Measurements from ENCODE around the gene S100A2.

The S100A2 gene

DNA sequence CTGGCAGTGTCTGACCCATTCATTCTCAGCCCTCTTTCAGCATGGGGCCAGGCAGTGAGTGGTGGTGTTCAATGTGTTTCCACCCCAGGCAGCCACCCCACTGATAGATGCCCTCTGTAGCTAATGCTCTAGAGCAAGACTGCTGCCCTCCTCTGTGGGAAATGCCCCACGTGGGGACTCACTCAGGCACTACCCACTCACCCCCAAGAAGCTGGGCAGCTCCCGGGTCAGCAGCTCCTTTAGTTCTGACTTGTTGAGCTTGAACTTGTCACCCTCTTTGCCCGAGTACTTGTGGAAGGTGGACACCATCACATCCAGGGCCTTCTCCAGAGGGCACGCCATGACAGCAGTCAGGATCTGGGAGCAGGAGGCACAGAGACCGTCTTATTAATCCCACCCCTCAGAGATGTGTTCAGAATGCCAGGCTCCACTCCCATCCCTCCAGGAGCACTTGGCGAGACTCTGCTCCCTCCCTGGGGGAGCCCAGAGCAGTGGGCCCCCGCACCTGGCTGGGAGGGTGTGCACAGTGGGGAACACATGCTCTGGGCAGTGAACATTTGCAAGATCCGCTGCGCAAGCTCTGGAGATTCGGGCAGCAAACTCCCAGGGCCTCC lies 21.1 kb downstream of the S100A2 start:
- no peak for DNase-seq (ENCODE audit: low spot score)

GRCh38 chr1:153543736-153544135 lies 21.9 kb downstream of the S100A2 start:
- no peak for DNase-seq (ENCODE audit: low spot score)

DNA sequence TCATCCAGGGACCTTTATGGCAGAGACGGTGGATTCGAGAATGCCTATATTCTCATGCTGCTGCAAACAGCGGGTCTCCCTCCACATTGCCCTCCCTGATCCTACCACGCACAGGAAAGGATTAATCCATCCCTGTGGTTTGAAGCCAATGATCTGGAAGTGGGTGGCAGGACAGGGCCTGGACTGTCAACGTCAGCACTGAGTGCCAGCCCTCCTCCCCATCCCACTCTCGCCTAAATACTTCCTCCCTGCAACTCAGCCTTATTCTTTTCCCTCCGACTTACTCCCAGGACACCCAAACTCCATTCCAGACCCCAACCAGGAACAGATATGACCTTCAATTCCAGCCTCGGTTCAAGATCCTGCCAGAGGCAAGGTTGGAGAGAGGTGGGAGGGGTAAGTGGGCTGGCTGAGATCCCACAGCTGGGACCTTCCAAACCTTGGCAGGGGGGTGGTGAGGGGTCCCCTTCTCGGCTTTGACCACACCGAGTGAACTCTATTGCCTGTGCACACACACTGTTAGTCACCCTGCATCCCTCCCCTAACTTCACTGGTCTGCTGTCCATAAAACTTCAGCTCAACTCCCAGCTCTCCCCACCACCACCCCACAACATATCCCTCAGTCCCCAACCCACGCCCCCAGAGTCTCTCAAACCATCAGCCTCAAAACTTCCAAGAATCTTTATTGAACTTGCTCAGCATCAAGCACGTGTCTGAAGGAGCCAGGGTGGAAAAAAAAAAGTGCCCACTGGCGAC lies 22.5 kb downstream of the S100A2 start:
- DNase-seq (ENCODE audit: low spot score), result no peak

- no peak for DNase-seq (ENCODE audit: low spot score)
Observed at GRCh38 chr1:153541641-153542590, 23.7 kb downstream of the S100A2 start.

DNA sequence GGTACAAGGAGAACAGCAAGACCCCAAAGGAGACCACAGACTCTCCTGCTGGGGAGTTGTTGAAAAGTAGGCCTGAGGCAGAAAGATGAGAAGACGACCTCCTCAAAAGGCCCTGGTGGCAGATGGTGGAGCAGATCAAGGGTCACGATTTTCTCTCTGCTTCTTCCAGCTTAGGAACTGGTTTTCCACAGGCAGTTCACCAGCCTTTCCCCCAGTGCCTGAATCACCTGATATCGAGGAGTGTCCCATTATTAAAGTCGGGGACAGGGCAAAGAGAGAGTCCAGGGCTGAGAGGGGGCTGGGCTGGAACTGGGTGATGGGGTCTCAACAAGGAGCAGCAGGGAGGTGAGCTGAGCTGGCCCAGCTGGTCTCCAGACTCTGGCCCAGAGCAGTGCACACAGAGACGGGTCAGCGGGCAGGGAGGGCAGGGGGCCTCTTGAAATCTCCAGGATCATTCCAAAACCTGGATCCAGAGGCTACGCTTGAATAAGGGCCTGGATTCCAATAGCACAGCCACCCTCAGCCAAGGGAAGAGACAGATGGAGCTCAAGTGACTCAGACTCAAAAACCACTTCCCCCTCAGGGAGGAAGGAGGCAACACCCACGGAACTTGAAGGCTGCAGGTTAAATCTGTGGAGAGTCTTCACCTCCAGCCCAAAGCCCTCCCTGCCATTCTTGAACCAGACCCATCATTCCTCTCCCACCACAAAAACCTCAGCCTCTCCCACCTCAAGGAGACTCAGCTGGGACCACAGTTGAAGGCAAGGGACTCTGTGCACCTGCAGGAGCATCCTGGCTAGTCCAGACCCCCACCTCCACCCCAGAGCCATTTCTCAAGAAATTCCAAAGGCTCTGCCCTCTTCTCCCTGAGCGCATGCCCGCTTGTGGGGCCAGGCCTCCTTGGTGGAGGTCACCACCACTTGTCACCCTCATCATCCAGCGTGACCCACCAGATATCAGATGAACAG lies 25.0 kb downstream of the S100A2 start, which contains the start of gene S100A5:
S100A5 (minus strand) TSS at position 541 of the 968 bp plus-strand sequence. CDS start 743 bp downstream, outside the sequence.
- no peak for DNase-seq (ENCODE audit: low spot score)

GRCh38 chr1:153539395-153540093 lies 26.1 kb downstream of the S100A2 start:
- DNase-seq (ENCODE audit: low spot score), result no peak

- DNase-seq (ENCODE audit: low spot score), result no peak
Observed at GRCh38 chr1:153538315-153538821, 27.3 kb downstream of the S100A2 start.

- DNase-seq (ENCODE audit: low spot score), result no peak
Observed at GRCh38 chr1:153537376-153537730, 28.3 kb downstream of the S100A2 start.

DNA sequence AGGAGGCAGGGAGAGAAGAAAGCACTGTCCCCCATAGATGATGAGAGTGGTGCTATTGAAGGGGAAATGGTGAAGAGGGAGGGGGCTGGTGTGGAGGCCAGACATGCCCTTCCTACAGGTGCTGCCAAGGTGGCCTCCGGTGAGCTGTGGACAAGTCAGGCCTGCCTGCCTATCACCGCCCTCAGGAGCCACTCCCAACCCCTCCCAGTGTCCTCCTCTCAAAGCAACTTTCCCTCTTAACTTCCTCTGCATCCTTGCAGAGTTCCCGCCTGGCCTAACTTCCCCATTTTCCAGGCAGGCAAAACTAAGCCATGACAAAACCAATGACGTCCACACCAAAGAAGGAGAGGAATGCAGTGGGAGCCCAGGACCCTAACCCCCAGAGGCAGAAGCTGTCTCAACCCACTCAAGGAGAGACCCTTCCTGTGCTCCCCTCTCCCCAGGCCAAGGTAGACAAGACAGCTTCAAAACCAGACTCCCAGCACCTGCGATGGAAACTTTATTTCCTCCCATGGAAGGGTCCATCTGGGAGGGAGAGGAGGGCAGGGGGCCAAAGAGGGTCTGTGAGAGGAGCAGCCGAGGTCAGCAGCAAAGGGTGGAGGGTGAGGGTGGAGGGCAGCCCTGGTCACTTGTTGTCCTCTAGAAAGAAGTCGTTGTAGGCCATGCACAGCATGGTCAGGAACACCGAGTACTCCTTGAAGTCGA lies 28.8 kb downstream of the S100A2 start:
- no peak for DNase-seq (ENCODE audit: low spot score)

- peak; percentile 64 for DNase-seq (ENCODE audit: low spot score)
Observed at GRCh38 chr1:153536012-153536670, 29.5 kb downstream of the S100A2 start.

GRCh38 chr1:153535242-153536011 lies 30.2 kb downstream of the S100A2 start, which contains the start of gene S100A6:
Gene S100A6, minus strand, starts transcription at chr1:153535991. Its CDS starts 652 bp downstream, at chr1:153535339.
- DNase-seq (ENCODE audit: low spot score), result peak; percentile 44

DNA sequence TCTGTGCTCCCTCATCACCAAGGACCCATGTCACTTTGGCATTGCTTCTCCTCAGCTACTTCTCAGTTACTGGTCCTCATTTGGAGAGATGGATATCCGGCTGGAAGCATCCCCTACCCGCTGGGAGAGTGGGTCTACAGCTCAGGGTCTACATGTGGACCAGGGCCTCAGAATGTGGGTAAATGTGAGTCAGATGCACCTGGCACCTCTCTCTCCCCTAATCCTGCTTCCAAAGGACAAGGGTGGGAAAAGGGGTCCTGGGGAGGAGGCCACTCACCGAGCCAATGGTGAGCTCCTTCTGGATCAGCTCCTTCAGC lies 30.8 kb downstream of the S100A2 start:
- DNase-seq (ENCODE audit: low spot score), result no peak

DNA sequence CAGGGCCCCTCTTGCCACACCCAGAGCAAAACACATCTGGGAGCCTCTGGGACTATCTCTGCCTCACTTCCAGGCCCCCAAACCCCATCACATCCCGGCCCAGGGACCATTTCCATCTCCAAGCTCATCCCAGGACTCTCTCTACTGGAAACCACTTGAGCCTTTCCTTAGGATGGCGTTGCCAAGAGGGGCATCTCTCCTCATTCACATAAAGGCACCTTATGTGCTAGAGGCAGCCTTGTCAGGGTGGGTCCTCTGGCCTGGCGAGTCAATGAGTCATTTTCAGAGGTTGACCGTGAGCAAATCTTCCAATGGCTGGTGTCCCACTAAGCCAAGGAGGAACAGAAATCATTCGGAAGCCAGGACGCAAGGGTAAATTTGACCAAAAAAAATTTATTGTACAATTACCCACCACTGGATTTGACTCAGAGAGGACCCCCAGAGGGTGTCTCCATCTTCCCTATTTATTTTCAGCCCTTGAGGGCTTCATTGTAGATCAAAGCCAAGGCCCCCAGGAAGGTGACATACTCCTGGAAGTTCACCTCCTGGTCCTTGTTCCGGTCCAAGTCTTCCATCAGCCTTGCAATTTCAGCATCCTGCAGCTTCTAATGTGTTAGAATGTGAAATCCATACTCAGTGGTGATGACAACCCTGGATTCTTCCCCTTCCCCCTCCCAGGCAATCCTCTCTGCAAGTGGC lies 31.3 kb downstream of the S100A2 start:
- no peak for DNase-seq (ENCODE audit: low spot score)

DNA sequence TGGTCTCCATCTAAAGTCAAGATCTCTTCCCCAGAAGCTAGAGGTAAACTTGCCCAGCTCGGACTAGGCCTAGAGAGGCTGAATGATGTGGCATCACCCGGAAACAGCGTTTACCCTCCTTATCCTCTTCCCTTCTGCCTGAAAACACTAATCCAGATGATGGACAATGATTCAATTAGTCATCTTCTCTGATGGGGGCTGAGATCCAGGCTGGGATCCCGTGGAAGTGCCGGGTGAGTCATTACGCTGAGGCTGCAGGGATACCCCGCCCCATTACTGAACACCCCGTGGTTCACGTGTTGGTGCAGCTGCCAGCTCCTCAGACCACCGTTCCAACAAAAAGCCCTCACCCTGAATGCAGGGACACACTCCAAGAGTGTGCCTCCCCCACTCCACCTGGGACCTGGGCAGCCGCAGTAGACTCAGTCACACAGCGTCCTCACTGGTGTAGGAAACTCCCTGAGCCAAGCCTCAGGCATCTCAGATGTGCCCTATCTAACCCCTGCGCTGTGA lies 31.9 kb downstream of the S100A2 start:
- no peak for DNase-seq (ENCODE audit: low spot score)

GRCh38 chr1:153532769-153533599 lies 32.7 kb downstream of the S100A2 start:
- peak; percentile 79 for DNase-seq (ENCODE audit: low spot score)

GRCh38 chr1:153532181-153532580 lies 33.5 kb downstream of the S100A2 start:
- DNase-seq (ENCODE audit: low spot score), result no peak

GRCh38 chr1:153531638-153532037 lies 34.0 kb downstream of the S100A2 start:
- no peak for DNase-seq (ENCODE audit: low spot score)

All from globus pallidus (tissue), 1 donor.